HG02870 (cell line): ENCODE data around the gene TIGD4.

Experiments
- ATAC-seq: cut with Tn5 transposase; IDR thresholded peaks from one replicate; pipeline ENCODE4 v1.9.1; 2021; ENCODE audit warnings: mild to moderate bottlenecking, moderate library complexity; ENCODE audit not compliant: unreplicated experiment

The TIGD4 gene

DNA sequence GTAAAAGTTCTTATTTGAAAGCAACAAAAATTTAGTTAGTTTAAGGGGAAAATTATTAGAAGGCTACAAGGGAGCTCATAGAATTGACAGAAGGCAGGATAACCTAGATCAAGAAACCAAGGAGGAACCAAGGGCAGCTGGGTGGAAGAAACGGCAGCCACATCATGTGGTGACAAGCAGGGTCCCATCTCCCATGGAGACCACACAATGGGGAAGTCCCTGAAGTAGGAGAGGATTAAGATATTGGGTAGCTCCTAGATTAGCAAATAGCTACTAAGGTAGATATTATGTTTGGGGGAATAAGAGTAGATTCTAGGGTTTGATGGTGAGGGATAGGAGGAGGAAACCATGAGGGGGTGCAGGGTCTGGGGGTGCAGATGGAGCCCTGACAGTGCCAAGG, 51.7 kb downstream of the TIGD4 start:
- no peak for ATAC-seq

DNA sequence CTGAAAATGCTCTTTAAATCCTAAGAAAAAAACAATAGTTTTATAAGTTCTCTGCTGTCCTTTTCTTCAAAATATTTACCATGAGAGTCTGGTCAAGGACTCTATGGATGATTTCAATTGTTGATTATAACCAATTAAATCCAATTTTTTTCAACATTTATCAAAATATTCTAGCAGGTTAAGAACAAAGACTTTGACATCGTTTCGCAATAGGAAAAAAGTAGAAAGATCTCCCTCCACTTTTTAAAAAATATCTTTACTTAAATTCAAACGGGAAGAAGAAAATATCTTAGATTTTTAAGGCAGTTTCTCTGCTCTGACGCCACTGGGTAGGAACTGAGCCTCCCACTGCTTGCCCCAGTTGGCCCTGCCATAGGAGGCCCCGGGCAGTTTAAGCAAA, 55.0 kb downstream of the TIGD4 start:
- no peak for ATAC-seq

GRCh38 chr4:152723236-152723635, 56.3 kb downstream of the TIGD4 start:
- no peak for ATAC-seq

- no peak for ATAC-seq
Measured at GRCh38 chr4:152719801-152720556, 59.6 kb downstream of the TIGD4 start.
